Nephron (organoid): Measurements from ENCODE around the gene GATA6.

Source experiments
- H3K27ac Mint-ChIP-seq, 3 experiments: 2 replicates each; pipeline ENCODE4 v1.8.0; 2020; ENCODE audit warnings: mixed read lengths in 3 of 3, mild to moderate bottlenecking in 2 of 3, moderate library complexity in 1 of 3
- H3K27me3 Mint-ChIP-seq: 2 replicates; pipeline ENCODE4 v1.8.0; 2021; ENCODE audit warnings: low read depth, mild to moderate bottlenecking, moderate library complexity, mixed read lengths
- H3K36me3 Mint-ChIP-seq: 2 replicates; pipeline ENCODE4 v1.8.0; 2020; ENCODE audit warnings: low read depth, mixed read lengths
- H3K4me1 Mint-ChIP-seq: 2 replicates; pipeline ENCODE4 v1.8.0; 2020; ENCODE audit warnings: mixed read lengths
- H3K4me3 Mint-ChIP-seq, 3 experiments: 2 replicates each; pipeline ENCODE4 v1.8.0; 2020; ENCODE audit warnings: mild to moderate bottlenecking in 3 of 3, mixed read lengths in 3 of 3, moderate library complexity in 2 of 3
- H3K9me3 Mint-ChIP-seq: 2 replicates; pipeline ENCODE4 v1.8.0; 2020; ENCODE audit warnings: mixed read lengths
- TF ChIP-seq, protein P1 (sequence below), 3 experiments: fragments of 200-600 bp; sonication (generic); IDR thresholded peaks; one replicate each; pipeline ENCODE4 v1.5.0; 2021; ENCODE audit warnings: antibody characterized with exemption in 3 of 3; ENCODE audit not compliant: unreplicated experiment in 3 of 3

GATA6 gene

DNA sequence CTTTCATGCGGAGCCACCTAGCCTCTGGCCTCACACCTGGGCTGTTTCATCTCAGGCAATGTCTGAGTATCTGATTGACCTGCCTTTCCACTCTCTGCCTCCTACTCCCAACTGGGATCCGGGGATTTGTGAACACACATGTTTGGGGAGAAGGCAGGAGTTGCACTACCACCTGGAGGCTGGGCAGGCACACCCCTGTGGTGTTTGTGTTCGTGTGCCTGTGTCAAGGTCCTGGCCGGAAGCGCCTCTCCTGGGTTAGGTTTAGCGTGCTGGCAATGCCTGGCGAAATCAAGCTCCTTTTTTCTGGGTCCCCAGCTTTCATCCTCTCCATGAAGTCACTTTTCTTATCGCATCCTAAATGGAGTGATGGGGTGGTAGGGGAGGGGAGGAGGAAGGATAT lies 63.9 kb downstream of the GATA6 start:
- no peaks in the 10 kb centered on the region for H3K9me3 Mint-ChIP-seq
- no peaks in the 10 kb centered on the region for H3K4me1 Mint-ChIP-seq
- no peak overlapping the region for H3K27ac Mint-ChIP-seq
- H3K4me3 Mint-ChIP-seq: no peak overlapping the region
- TF ChIP-seq, protein P1, sequence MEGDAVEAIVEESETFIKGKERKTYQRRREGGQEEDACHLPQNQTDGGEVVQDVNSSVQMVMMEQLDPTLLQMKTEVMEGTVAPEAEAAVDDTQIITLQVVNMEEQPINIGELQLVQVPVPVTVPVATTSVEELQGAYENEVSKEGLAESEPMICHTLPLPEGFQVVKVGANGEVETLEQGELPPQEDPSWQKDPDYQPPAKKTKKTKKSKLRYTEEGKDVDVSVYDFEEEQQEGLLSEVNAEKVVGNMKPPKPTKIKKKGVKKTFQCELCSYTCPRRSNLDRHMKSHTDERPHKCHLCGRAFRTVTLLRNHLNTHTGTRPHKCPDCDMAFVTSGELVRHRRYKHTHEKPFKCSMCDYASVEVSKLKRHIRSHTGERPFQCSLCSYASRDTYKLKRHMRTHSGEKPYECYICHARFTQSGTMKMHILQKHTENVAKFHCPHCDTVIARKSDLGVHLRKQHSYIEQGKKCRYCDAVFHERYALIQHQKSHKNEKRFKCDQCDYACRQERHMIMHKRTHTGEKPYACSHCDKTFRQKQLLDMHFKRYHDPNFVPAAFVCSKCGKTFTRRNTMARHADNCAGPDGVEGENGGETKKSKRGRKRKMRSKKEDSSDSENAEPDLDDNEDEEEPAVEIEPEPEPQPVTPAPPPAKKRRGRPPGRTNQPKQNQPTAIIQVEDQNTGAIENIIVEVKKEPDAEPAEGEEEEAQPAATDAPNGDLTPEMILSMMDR (IDR thresholded peaks at IDR 0.05; ENCODE audit: unreplicated experiment in 3 of 3): no peak
- peaks cover 11% of the 10 kb centered on the region for H3K27me3 Mint-ChIP-seq
- no peaks in the 10 kb centered on the region for H3K36me3 Mint-ChIP-seq

DNA sequence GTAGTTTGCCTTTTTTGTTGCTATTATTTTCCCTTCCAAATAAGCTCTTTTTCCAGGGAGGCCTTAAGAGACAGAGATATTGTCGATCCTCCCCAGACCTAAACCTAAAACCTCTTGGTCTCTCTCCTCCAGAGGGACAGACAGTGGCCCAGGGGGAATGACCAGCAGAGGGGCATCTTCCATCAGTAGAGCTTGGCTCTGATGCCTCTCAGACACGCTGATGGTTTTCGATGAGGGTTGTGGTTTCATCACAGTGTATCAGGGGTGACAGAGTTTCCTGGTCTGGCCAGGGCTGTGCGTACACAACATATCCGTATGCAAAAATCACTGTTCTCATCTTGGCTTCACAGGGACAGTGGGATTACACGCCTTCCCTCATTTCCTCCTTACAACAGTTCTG lies 68.6 kb downstream of the GATA6 start:
- Mint-ChIP-seq H3K27me3 (peaks cover 7% of the 10 kb centered on the region), H3K4me3 (no peak overlapping the region), H3K9me3 (no peaks in the 10 kb centered on the region), H3K36me3 (no peaks in the 10 kb centered on the region), H3K27ac (no peak overlapping the region), H3K4me1 (no peaks in the 10 kb centered on the region)
- TF ChIP-seq, protein P1 (IDR thresholded peaks at IDR 0.05; ENCODE audit: unreplicated experiment in 3 of 3): no peak

DNA sequence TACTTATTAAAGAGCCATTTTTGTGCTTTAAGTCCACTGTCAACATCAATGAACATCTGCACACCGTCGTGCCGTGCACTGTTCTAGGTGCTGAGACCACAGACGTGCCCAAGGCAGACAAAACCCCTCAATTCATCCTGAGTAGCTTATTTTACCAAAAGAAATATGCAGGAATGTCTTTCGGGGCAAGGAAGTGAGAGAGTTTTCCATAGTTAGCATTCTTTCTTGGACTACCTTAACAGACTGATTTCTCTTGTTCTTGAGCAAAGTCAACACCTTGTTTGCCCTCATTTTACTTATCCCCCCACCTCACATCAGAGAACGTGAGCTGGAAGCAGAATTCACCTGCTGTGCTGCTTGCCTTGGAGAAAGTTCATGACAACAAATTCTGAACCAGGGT lies 69.3 kb downstream of the GATA6 start:
- Mint-ChIP-seq H3K27ac (no peak overlapping the region), H3K4me3 (no peak overlapping the region), H3K9me3 (no peaks in the 10 kb centered on the region), H3K4me1 (no peaks in the 10 kb centered on the region), H3K36me3 (no peaks in the 10 kb centered on the region), H3K27me3 (peaks cover 7% of the 10 kb centered on the region)
- TF ChIP-seq, protein P1 (IDR thresholded peaks at IDR 0.05; ENCODE audit: unreplicated experiment in 3 of 3): no peak

DNA sequence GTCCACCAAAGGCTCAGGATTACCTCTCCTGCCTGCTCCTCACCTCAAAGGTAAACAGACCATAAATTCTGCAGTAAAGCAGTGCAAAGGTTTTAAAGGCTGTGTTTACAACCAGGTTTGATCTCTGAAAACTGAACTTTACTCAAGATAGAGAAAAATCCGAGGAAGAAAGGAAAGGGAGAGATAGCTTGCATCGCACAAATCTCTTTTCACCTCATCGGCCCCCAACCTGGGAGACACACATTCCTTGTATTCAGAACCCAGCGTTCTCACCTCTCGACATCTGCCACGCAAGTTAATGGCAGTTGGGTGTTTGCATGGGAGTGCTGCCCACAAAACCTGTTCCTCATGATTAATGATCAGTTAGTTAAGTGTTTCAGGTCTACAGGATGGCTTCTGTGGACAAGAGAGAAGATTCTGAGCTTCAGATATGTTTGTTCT lies 72.6 kb downstream of the GATA6 start:
- TF ChIP-seq, protein P1 (IDR thresholded peaks at IDR 0.05; ENCODE audit: unreplicated experiment in 3 of 3): no peak
- Mint-ChIP-seq H3K4me3 (no peak overlapping the region), H3K36me3 (no peaks in the 10 kb centered on the region), H3K9me3 (no peaks in the 10 kb centered on the region), H3K4me1 (no peaks in the 10 kb centered on the region), H3K27ac (peak overlapping the region in 1 of 3 experiments; percentile 42), H3K27me3 (peaks cover 14% of the 10 kb centered on the region)

DNA sequence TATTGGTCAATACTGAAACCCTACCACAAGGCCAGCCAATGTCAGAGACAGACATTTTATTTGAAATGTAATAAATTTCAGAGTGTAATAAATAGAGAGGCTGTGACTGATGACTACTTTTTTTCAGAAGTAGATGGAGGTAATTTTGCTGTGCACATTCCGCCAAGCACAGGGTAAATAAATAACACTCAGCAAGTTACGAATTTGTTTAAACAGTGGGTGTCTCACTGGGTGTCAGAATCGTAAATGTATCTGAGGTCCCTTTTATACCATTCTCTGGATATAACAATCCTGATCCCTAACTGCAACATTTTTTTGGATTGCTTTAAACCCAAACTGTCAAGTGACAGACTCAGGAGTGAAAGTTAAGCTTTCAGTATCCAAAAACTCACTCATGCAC lies 74.1 kb downstream of the GATA6 start:
- no peaks in the 10 kb centered on the region for H3K4me1 Mint-ChIP-seq
- H3K36me3 Mint-ChIP-seq: no peaks in the 10 kb centered on the region
- H3K9me3 Mint-ChIP-seq: no peaks in the 10 kb centered on the region
- H3K27me3 Mint-ChIP-seq: peaks cover 9% of the 10 kb centered on the region
- TF ChIP-seq, protein P1 (IDR thresholded peaks at IDR 0.05; ENCODE audit: unreplicated experiment in 3 of 3): no peak
- H3K4me3 Mint-ChIP-seq: no peak overlapping the region
- H3K27ac Mint-ChIP-seq: no peak overlapping the region

DNA sequence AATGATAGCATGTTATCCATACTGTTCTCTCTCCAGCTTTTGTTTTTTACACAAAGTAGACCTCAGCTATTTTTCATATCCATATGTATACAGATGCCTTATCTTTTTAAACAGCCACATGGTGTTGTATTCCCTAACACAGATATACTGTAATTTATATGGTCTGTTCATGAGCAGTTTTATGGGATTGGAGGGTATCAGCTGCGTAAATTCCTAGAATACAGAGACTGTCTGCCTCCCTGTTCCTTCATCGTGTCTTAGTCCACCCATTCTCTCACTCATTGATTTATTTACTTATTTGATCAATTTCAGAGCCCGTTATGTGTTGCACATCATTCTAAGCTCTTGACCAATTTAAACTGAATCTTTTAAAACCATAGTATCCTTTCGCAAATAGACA lies 80.6 kb downstream of the GATA6 start:
- H3K27me3 Mint-ChIP-seq: peaks cover 20% of the 10 kb centered on the region
- H3K9me3 Mint-ChIP-seq: no peaks in the 10 kb centered on the region
- H3K27ac Mint-ChIP-seq: no peak overlapping the region
- H3K4me3 Mint-ChIP-seq: no peak overlapping the region
- TF ChIP-seq, protein P1 (IDR thresholded peaks at IDR 0.05; ENCODE audit: unreplicated experiment in 3 of 3): no peak
- no peaks in the 10 kb centered on the region for H3K36me3 Mint-ChIP-seq
- H3K4me1 Mint-ChIP-seq: peaks cover 18% of the 10 kb centered on the region
